Measurements from ENCODE around the gene C5orf22.
"Not testable (repeated sequence)": the region's sequence is repeated elsewhere in the genome, so short reads cannot be mapped to it uniquely, and the experiment has no call there.

The C5orf22 gene

GRCh38 chr5:31554552-31554951 is 22.5 kb downstream of the C5orf22 start:
- DNase-seq = no peak

GRCh38 chr5:31556461-31556860 is 24.4 kb downstream of the C5orf22 start:
- peak; percentile 44 for DNase-seq

DNA sequence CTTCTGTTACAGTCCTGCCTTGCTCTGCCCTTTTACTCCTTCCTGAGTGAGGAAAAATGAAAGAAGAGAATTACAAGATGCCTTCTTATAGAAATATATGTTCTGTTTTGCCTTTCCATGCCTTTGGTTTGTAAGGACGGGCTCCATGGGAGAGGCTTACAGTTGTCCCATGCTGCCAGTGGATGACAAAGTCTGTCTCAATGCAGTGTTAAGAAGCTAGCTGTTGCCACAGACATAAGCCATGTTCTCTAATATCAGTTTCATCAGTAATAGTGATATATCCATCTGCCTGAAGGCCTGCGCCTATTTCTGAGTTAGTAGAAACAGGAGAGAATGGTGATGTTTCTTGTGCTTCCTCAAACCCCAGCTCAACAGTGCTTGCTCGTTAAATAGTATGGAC is 27.8 kb downstream of the C5orf22 start:
- DNase-seq = no peak

DNA sequence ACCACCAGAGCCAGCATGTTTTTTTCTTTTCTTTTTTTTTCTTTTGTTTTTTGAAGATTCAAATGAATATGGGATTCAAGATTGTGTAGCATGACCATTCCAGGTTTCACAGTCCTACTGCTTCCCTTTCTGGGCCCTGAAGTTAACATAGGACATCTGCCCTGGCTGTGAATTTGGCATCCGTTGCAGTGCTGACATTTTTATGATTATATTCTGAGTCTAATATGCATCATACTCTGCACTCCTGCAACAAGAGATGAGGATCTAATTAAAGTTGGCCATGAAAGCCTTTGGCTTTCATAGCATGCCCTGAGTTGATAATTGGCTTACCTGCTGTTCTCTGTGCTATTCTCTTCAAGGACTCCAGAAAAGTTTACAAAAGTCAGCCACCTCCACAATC is 29.8 kb downstream of the C5orf22 start:
- DNase-seq = peak; percentile 31

- DNase-seq = no peak
Observed at GRCh38 chr5:31563216-31563615, 31.1 kb downstream of the C5orf22 start.

GRCh38 chr5:31566362-31566761 is 34.3 kb downstream of the C5orf22 start:
- not testable (repeated sequence) for DNase-seq

- no peak for DNase-seq
Observed at GRCh38 chr5:31568302-31568835, 36.3 kb downstream of the C5orf22 start.

GRCh38 chr5:31569068-31569467 is 37.0 kb downstream of the C5orf22 start:
- peak; percentile 30 for DNase-seq

DNA sequence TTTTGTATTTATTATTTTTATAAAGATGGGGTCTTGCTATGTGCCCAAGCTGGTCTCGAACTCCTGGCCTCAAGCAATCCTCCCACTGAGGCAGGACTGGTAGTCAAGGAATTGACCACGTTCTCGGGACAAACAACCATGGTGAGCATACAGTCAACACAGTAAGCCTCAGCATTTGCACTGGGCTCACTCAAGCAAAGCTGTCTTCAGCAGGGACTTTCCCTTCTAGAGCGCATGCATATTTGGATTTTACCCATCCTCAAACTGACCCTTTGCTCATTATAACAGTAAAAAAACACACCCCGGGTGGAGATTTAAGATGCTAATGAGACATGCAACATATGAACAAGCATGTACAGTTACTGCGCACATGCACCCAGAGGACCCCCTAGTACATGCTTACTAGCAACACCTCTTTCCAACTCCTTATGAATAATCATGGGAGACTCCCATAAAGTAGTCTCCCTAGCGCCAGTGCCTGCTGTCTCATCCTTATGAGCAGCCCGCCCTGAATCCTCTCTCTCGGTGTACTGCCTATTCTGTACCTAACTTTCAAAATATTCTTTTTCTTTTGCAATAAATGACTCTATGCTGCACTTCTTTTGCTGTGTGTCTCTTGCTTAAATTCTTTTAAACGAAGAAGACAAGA is 41.5 kb downstream of the C5orf22 start:
- DNase-seq = no peak

GRCh38 chr5:31574772-31575171 is 42.7 kb downstream of the C5orf22 start:
- DNase-seq = no peak

DNA sequence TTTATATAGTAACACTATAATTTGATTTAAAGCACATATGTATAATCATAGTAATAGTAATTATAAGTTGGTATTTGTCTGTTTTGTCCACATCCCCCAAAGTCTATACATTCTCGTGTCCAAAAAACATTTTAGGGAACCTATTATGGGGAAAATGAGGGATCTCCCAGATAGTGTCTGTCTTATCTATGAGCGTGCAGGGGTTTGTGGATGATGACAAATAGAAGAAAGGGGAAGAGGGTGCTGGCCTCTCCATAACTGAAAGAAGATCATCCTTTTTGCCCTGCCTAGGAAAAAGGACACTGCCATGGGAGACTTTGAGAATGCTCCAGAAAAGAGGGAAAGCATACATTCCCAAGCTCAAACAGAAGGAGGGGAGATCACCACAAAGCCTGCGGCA is 45.3 kb downstream of the C5orf22 start:
- DNase-seq = no peak

DNA sequence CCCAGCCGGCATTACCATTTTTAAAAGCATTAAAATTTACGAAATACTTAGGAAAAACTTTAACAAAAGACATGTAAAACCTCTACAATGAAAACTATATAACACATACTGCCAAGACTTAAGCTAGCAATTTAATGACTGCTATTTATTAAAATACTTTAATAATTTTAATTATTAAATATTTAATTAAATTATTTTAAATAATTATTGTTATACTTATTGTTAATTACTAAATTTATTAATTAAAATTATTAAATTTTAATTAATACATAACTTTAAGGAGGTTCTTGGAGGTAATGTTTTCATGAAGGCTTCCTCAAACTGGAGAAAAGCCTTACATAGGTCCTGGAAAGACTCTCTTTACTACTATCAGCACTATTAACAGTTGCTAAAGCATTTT is 47.5 kb downstream of the C5orf22 start:
- no peak for DNase-seq

- DNase-seq = peak; percentile 50
Observed at GRCh38 chr5:31581498-31582099, 49.5 kb downstream of the C5orf22 start.

DNA sequence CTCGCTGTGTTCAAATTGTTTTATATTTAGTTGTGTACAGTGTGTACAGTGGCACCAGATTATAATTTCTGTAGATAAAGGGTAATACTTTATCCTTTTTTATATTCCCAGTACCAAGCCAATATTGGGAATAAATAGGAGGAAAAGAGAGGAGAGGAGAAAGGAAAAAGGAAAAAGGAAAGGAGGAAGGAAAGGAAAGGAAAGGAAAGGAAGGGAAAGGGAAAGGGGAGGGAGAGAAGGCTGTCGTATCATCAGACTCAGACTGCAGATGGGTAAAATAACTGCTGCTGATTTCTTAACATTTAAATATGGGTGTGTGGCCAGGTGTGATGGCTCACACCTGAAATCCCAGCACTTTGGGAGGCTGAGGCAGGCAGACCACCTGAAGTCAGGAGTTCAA is 51.0 kb downstream of the C5orf22 start:
- no peak for DNase-seq

DNA sequence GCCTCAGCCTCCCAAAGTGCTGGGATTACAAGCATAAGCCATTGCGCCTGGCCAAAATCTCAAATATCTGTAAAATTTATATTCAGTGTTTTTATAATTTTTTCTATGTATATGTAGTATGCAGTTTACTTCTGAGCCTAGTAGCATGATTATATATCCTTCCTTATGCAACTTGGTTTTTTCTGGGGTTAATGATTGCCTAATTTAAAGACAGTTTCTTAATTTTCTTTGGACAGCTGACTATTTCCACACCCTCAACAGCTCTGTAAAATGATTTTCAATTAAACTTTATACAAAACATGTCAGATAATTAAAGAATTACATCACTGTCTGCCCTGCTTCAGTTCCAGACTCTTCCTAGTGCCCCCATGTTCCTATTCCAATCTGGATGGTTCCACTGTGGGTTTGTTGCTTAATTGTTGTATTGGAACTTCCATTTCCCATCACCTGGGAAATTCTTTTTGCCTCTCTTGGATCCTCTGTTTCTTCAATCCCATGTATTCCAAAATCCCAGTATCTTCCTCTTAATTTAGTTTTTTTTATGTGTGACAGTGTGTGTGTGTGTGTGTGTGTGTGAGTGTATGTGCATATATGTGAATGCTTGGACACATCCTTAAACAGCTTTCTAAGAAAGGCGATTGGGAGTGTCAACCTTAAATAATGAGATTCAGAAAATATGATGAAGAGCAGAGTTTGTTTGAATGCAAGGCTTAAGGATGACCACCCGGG is 53.2 kb downstream of the C5orf22 start:
- no peak for DNase-seq

- DNase-seq = peak; percentile 78
Observed at GRCh38 chr5:31585895-31586270, 53.8 kb downstream of the C5orf22 start.

DNA sequence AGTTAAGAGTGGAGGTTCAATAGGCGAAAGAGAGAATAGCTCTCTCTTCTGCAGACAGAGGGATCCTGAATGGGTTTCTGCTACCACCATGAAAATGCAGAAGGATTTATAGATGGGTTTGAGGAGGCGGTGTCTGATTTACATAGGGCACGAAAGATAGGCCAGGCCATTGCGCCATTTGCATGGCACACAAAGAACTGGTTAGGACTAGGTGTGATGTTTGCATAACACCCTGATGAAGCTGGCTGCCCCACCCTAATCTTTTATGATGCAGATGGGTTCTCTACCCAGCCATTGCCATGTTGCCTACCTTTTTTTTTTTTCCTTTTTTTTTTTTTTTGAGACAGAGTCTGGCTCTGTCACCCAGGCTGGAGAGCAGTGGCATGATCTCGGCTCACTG is 55.4 kb downstream of the C5orf22 start:
- no peak for DNase-seq

DNA sequence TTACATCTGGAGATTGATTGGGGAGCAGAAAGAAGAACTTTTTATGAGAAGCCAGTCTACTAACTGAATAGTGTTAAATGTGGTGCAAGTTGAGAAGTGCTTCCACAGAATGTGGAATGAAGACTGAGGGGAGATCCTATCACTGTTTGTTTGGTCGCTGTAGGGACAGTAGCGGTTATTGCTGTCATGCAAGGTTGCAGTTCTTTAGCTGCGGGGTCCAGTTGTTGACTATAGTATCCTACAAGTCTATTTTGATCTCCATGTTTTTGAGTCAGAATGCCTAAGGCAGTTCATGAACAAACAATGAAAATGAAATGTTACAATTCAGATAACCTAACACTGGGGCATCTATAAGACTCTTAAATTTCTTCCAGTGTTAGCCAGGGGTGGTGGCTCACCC is 61.6 kb downstream of the C5orf22 start:
- no peak for DNase-seq

GRCh38 chr5:31596354-31596753 is 64.3 kb downstream of the C5orf22 start:
- DNase-seq = no peak

GRCh38 chr5:31598640-31599611 is 66.8 kb downstream of the C5orf22 start:
- DNase-seq = no peak

DNA sequence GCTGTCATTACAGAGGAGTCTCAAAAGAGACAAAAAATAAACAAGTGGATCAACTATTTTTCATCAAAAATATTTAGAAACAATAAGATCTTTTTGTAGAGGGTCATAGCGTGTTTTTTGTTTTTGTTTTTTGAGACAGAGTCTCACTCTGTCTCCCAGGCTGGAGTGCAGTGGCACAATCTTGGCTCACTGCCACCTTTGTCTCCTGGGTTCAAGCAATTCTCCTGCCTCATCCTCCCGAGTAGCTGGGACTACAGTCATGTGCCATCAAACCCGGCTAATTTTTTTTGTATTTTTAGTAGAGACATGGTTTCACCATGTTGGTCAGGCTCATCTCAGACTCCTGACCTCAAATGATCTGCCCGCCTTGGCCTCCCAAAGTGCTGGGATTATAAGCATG is 70.2 kb downstream of the C5orf22 start:
- DNase-seq = not testable (repeated sequence)

DNA sequence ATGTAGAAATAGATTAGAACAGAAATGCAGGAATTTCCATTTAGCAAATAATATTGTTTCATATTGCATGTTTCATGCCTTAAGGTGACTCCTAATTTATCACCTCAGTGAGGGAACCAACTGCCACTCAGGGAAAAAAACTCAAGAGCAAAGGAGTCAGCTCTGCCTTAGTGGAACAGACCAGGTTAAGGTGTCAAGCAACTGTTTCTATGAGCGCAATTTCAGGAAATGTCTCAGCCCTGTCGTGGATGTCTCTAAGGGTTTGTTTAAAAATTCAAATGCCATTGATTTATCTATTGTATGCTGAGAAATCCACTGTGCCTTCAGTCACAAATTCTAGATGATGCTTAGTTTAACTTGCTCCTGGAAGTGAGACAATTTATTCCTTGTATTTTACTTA is 72.1 kb downstream of the C5orf22 start:
- no peak for DNase-seq

DNA sequence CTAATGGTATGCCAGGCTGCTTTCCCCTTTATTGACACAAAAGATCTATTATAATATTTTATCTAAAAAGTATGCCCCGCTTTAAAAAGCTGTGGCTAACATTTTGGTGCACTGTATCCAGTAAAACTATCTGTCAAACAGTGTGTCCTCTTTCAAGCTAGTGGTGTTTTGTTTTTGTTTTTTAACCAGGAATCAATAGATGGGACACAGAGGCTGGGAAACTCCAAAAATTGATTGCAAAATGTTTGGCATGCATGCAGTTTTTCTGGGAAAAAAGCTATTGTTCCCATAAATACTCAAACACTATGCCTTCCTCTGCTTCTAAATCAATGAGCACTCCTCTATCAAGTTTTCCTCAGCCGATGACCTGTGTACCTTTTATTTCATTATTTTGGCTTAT is 72.5 kb downstream of the C5orf22 start:
- DNase-seq = no peak

All from fibroblast of skin of abdomen (primary cell).